Stimulated activated CD4-positive, alpha-beta T cell treated with anti-CD3 and anti-CD28 coated beads, Interleukin-12 subunit alpha, Interleukin-12 subunit beta, amount 100 ng/mL, for 48 hours (primary cell): Measurements from ENCODE around the gene KDM6A.
"Not testable (repeated sequence)": the region's sequence is repeated elsewhere in the genome, so short reads cannot be mapped to it uniquely, and the experiment has no call there.

Experiments used
- DNase-seq, 3 donors: peaks; one replicate each; pipeline ENCODE4 v3.0.0-alpha.2; 2020; ENCODE audit warnings: low read depth in 2 of 3, low spot score in 1 of 3

KDM6A gene

GRCh38 chrX:44954562-44954961 is 81.6 kb downstream of the KDM6A start:
- no peak for DNase-seq

GRCh38 chrX:44957848-44958247 is 84.9 kb downstream of the KDM6A start:
- DNase-seq: no peak

DNA sequence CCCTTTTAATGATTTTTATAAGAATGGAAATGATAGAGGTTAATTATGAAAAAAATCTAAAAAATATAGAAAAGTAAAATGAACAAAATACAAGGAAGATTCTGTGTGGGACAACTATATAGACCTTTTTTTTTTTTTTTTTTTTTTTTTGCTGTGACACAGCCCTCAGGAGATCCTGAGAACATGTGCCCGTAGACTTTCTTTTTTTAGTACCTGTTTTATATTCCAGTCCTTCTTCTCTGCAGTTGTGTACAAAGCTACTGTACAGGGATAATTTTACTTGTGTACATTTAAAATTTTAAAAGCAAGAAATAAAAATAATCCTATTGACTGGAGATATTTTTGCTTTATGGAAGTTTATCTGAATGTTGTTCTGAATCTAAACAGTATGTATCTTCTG is 85.5 kb downstream of the KDM6A start:
- DNase-seq: no peak

DNA sequence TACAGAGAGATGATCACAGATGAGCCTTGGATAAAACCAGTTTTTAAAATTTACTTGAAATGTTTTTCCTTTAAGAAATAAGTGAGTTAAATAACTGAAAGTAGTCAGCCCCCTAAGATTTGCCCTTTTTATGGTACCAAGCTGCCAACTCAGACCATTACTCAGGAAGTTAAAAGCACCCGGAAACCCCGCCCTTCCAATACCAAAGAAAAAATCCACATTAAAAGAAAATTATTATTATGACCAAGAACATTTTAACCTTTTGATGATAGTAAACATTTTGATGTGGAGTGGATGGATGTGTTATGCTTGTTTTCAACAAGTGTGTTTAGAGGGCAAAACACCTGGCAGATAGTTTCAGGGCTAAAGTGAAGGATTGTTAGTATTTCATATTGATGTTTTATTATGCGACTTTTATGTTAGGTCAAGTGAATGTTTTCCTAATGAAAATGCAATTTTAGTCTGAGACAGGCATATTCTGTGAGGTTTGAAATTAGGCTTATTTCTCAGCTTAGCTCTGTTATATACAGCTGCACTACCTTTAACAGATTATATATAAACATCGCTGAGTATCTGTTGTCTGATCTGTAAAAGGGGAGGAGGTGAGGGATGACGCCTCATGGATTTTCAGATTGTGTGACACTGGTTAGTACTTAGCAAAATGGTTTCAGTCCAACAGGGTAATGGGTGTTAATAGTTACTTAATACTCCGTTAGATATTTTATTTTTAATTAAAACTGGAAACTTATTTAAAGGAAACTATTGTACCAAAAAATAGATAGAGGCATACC is 89.0 kb downstream of the KDM6A start:
- no peak for DNase-seq

GRCh38 chrX:44962944-44963343 is 90.0 kb downstream of the KDM6A start:
- no peak for DNase-seq

DNA sequence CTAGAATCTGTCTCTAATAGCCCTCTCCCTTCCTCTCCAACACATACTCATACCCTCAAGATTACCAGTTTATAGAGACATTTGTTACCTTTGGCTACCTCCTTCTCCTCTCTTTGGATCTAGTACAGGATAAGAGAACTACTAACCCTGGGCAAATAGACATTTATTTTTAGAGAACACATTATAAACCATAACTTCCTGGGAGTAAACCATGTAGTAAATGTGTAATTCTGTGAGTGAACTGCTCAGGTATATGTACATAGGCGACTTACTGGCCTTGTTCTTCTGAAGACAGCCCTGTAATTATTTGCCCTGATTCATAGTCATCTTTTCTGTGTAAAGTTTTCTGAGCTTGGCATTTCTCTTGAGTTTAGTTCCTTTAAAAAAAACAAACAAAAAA is 94.2 kb downstream of the KDM6A start:
- DNase-seq: no peak

- no peak for DNase-seq
These were observed 97.7 kb downstream of the KDM6A start for GRCh38 chrX:44970709-44971108.

GRCh38 chrX:44971674-44972073 is 98.7 kb downstream of the KDM6A start:
- DNase-seq: no peak

DNA sequence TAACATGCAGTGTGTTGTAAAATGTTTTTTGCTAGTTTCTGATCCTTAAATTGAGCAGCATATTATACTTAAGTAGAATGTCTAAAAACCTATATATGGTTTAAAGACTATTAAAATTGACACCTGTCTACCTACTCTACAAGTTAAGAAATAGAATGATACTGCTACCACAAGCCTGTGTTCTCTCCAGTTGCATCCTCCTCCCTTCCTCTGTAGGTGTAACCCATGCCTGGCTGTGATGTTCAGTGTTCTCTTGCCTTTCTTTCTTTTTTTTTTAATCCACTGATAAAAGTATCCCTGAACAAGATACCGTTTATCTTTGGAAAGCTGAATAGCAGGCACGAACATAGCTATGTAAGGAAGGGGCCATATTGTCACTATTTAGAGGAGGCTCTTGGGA is 99.1 kb downstream of the KDM6A start:
- DNase-seq: no peak

- DNase-seq: no peak
These were observed 100.5 kb downstream of the KDM6A start for GRCh38 chrX:44973420-44973932.

DNA sequence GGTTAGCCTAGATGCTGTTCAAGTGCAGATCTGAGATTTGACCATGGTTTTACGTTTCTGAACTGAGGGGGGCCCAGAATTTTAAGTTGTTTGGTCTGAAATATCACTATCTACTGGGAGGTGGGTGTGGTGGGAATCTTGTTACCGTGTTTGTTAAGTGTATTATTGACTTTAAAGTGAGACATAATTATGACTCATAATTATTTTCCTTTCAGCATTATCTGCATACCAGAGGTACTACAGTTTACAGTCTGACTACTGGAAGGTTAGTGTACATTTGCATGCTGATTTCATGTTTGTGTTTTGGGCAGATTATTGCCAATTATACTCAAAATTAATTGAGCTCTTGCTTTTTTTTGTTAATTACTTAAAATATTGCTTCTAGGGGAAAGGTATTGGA is 101.5 kb downstream of the KDM6A start:
- DNase-seq: no peak

- DNase-seq: no peak
These were observed 102.8 kb downstream of the KDM6A start for GRCh38 chrX:44975666-44976263.

DNA sequence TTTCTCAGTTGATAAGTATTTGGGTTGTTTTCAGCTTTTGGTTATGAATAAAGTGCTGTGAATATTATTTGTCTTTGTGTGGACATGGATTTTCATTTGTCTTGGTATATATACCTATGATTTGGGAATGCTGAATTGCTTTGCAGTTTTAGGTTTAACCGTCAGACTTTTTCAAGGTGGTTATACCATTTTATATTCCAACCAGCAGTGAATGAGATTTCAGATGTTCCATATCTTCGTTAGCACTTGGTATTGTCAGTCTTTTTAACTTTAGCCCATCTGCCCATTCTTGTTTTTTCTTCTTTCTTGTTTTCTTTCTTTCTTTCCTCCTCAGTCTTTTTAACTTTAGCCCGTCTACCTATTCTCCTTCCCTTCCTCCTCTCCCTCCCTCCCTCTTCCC is 106.0 kb downstream of the KDM6A start:
- DNase-seq: no peak

DNA sequence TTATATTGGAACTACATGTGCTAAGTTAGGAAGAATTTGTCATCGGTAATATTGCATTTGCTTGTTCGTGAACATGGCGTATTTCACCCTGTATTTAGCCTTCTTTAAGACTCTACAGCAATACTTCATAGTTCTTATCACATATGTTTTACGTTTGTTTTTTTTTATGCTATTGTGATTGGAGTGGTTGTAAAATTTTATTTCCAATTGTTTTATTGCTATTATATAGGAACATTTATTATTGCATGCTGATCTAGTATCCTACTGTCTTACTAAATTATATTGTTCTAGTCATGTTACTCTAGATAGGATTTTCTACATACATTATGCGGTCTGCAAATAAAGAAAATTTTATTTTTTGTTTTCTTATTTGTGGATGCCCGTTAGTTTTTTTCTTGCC is 107.4 kb downstream of the KDM6A start:
- DNase-seq: no peak

DNA sequence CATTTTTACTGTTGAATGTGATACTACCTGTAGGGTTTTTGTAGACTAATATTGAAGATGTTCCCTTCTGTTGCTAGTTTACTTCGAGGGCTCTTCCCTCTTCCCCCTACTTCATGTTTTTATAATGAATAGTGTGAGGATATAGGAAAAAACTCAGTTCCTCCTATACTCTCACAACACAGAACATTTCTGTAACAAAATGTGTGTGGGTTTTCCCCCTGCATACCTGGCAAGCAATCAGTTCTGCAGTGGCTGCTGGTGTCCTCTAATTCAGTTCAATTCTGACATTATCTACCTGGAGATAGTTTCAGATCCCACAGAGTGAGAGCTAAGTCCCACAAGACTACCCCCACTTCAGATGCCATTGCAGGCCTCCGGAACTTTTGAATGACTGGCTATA is 107.9 kb downstream of the KDM6A start:
- DNase-seq: no peak

DNA sequence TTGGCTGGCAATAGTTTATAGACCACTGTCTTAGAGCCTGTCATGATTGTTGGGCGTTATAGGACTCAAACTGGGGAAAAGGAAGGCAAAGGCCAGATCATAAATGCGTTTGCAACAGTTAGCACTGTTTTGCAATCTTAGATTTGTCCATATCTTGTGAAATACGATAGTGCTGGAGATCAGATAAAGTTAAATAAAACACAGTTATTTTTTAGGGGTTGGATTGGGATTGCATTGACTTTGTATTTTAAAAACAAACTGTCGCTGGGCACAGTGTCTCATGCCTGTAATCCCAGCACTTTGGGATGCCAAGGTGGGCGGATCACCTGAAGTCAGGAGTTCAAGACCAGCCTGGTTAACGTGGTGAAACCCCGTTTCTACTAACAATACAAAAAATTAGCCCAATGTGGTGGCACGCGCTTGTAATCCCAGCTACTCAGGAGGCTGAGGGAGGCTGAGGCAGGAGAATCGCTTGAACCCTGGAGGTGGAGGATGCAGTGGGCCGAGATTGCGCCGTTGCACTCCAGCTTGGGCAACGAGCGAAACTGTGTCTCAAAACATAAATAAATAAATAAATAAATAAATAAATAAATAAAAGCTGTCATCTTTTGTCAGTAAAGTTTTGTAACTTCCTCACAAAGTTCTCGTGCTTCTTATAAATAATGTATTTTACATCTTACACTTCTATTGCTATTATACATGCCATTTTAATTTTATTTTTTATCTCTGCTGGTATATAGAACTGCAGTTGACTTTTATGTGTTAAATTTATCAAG is 117.2 kb downstream of the KDM6A start:
- no peak for DNase-seq

GRCh38 chrX:44992775-44993174 is 119.8 kb downstream of the KDM6A start:
- no peak for DNase-seq

DNA sequence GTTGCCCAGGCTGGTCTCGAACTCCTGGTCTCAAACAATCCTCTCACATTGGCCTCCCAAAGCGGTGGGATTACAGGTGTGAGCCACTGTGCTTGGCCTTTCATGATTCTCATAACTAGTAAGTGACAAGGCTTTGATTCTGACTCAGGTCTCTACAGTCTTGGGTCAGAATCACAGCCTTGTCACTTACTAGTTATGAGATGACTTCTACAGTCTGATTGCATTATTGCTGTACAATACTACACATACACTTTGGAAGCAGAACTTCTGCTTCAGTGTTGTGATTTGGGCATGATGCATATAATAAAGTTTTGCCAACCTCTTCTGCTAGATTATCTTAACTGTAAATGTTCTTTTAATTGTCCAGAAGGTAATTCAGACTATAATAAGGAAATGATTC is 123.3 kb downstream of the KDM6A start:
- no peak for DNase-seq

DNA sequence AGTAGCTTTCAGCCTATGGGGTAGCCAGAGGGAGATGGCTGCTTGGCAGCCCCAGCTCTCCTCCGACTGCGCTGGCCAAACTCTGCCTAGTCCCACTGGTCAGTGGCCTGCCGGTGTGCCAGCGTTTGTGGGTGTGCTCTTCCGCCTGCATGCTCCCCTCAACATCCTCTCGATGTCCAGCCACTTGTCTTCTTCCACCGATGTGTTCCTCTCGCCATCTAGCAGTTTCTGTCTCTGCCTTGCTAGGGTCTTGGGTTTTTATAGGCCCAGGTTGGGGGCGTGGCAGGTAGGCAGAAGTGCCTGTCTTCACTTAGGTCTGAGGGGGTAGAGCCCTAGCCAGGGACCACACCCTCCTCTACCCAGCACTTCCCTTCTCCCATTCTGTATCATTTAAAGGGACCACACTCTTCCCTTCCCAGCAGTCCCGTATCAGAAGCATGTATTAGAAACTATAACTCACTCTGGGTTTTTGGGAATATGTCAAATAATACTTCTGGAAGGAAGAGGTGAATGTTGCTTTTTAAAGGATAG is 124.4 kb downstream of the KDM6A start:
- DNase-seq: no peak

- no peak for DNase-seq
These were observed 124.9 kb downstream of the KDM6A start for GRCh38 chrX:44997888-44998287.

- peak in 1 of 3 donors; percentile 7 for DNase-seq
These were observed 126.2 kb downstream of the KDM6A start for GRCh38 chrX:44999237-44999636.

GRCh38 chrX:44999872-45000271 is 126.9 kb downstream of the KDM6A start:
- not testable (repeated sequence) for DNase-seq
